Thyroid gland (tissue), 4 donors: Measurements from ENCODE around the gene LYPD3.

Experiments
- CTCF ChIP-seq, 6 experiments: fragments of 200-600 bp in 3 of 6; fragments of 450-650 bp in 3 of 6; sonication (generic) in 3 of 6; IDR thresholded peaks; one replicate each; pipeline ENCODE4 v1.5.1; 2016 to 2019; ENCODE audit warnings: antibody characterized with exemption in 6 of 6, mild to moderate bottlenecking in 2 of 6, inconsistent platforms in 1 of 6, moderate library complexity in 1 of 6
- POLR2A ChIP-seq, 2 donors: fragments of 450-650 bp; IDR thresholded peaks; one replicate each; pipeline ENCODE4 v1.6.1; 2017; ENCODE audit warnings: antibody characterized with exemption in 2 of 2, mild to moderate bottlenecking in 2 of 2, moderate library complexity in 1 of 2

- TF ChIP-seq CTCF (IDR thresholded peaks at IDR 0.05) (no peak), POLR2A (IDR thresholded peaks at IDR 0.05) (no peak)
Measured at GRCh38 chr19:43489310-43489709, 23.9 kb upstream of the LYPD3 start.
